ENCODE measurements around the gene PIK3IP1. TPM values are rescaled to one million over a fixed set of nuclear protein-coding genes. Genes with fewer than 3 reads are reported as not detected.

Gene PIK3IP1
- polyA plus RNA-seq, 1 experiment = 23.8 TPM

GRCh38 chr22:31244046-31244942, 48.0 kb downstream of the PIK3IP1 start:
- H3K27me3 ChIP-seq (ENCODE audit: control insufficient read depth, insufficient read depth, low read length) = no peaks in the 10 kb centered on the region
- TF ChIP-seq, protein P1, sequence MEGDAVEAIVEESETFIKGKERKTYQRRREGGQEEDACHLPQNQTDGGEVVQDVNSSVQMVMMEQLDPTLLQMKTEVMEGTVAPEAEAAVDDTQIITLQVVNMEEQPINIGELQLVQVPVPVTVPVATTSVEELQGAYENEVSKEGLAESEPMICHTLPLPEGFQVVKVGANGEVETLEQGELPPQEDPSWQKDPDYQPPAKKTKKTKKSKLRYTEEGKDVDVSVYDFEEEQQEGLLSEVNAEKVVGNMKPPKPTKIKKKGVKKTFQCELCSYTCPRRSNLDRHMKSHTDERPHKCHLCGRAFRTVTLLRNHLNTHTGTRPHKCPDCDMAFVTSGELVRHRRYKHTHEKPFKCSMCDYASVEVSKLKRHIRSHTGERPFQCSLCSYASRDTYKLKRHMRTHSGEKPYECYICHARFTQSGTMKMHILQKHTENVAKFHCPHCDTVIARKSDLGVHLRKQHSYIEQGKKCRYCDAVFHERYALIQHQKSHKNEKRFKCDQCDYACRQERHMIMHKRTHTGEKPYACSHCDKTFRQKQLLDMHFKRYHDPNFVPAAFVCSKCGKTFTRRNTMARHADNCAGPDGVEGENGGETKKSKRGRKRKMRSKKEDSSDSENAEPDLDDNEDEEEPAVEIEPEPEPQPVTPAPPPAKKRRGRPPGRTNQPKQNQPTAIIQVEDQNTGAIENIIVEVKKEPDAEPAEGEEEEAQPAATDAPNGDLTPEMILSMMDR (IDR thresholded peaks at IDR 0.05; ENCODE audit: low read depth, low read length) = no peak
- peak overlapping the region; percentile 66 for H3K27ac ChIP-seq (ENCODE audit: low read depth, low read length)
- ChIA-PET POLR2A (interaction anchor here (1.0 kb wide), 1 partner anchor 136 kb away, joined by 6 read pairs; the partner anchor contains the start of gene SELENOM), CTCF (interaction anchor here (0.9 to 2.6 kb wide), 4 partner anchors 29 to 137 kb away, joined by 3 to 17 read pairs (median 8); partner anchors contain the start of gene SELENOM)
- peak; percentile 51 for DNase-seq (ENCODE audit: low read depth, low spot score)
- H3K4me3 ChIP-seq (ENCODE audit: low read depth, low read length) = no peak overlapping the region
- H3K9me3 ChIP-seq (ENCODE audit: control insufficient read depth, insufficient read depth, low read length) = no peaks in the 10 kb centered on the region

GRCh38 chr22:31243339-31244045, 48.8 kb downstream of the PIK3IP1 start:
- no peak overlapping the region for H3K4me3 ChIP-seq (ENCODE audit: low read depth, low read length)
- ChIA-PET POLR2A (interaction anchor here (0.9 to 1.0 kb wide), 2 partner anchors 27 to 136 kb away, joined by 3 to 6 read pairs; partner anchors contain the start of gene SELENOM), CTCF (interaction anchor here (1.0 to 2.6 kb wide), 4 partner anchors 11 to 136 kb away, joined by 3 to 17 read pairs (median 7); partner anchors contain the start of gene SELENOM)
- H3K27ac ChIP-seq (ENCODE audit: low read depth, low read length) = peak overlapping the region; percentile 66
- DNase-seq (ENCODE audit: low read depth, low spot score) = no peak
- no peaks in the 10 kb centered on the region for H3K27me3 ChIP-seq (ENCODE audit: control insufficient read depth, insufficient read depth, low read length)
- H3K9me3 ChIP-seq (ENCODE audit: control insufficient read depth, insufficient read depth, low read length) = no peaks in the 10 kb centered on the region
- TF ChIP-seq, protein P1 (IDR thresholded peaks at IDR 0.05; ENCODE audit: low read depth, low read length) = no peak

DNA sequence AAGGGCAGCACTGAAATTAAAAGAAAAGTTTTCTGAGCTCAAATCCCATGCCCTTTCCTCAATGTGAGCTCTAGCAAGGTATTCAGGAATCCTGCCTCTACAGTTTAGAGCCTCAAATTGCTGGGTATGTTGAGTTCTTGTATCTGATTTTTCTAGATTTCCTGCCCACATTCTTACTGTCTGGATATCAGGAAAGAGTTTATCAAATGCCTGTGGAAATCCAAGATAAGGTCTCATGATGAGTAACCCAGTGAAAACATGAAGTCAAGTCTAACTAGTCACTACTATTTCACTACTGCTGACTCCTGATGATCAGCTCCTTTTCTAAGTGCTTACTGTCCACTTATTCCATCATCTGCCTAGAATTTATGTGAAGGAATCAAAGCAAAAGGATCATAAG, 50.4 kb downstream of the PIK3IP1 start:
- Histone ChIP-seq H3K27ac (ENCODE audit: low read depth, low read length) (no peak overlapping the region), H3K27me3 (ENCODE audit: control insufficient read depth, insufficient read depth, low read length) (no peaks in the 10 kb centered on the region), H3K4me3 (ENCODE audit: low read depth, low read length) (no peak overlapping the region), H3K9me3 (ENCODE audit: control insufficient read depth, insufficient read depth, low read length) (no peaks in the 10 kb centered on the region)
- no peak for DNase-seq (ENCODE audit: low read depth, low spot score)
- ChIA-PET POLR2A (interaction anchor here (0.7 kb wide), 1 partner anchor 287 kb away, joined by 4 read pairs; no protein-coding TSS in a partner anchor), CTCF (interaction anchor here (0.7 to 2.6 kb wide), 8 partner anchors 10 to 72 kb away, joined by 3 to 17 read pairs (median 4); partner anchors contain the start of genes LIMK2 and PIK3IP1)
- TF ChIP-seq, protein P1 (IDR thresholded peaks at IDR 0.05; ENCODE audit: low read depth, low read length) = peak; percentile 36; the same call in 1 of the 2 replicates

DNA sequence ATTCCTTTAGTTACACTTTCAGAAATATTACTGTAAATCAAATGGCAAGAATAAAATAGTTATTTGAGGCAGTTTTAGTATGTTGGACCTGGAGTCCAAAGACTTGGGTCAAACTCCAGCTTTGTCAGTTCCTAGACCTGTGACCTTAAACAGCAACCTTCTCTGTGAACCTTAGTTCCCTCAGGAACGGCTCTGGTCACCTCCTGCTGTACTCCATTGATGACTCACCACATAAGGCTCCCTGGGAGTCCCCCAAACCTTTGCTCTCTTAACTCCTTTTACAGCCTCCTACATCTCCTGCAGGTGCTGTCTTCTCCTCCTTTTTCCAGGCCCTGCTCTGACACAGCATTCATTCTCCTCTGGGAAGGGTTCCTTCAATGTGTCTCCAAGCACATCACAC, 51.1 kb downstream of the PIK3IP1 start:
- POLR2A ChIA-PET = no interaction called here
- no peak overlapping the region for H3K27ac ChIP-seq (ENCODE audit: low read depth, low read length)
- no peaks in the 10 kb centered on the region for H3K27me3 ChIP-seq (ENCODE audit: control insufficient read depth, insufficient read depth, low read length)
- DNase-seq (ENCODE audit: low read depth, low spot score) = no peak
- no peak overlapping the region for H3K4me3 ChIP-seq (ENCODE audit: low read depth, low read length)
- TF ChIP-seq, protein P1 (IDR thresholded peaks at IDR 0.05; ENCODE audit: low read depth, low read length) = no peak
- CTCF ChIA-PET = interaction anchor here (0.7 to 2.7 kb wide), 7 partner anchors 9 to 73 kb away, joined by 3 to 20 read pairs (median 5); partner anchors contain the start of genes LIMK2 and PIK3IP1
- H3K9me3 ChIP-seq (ENCODE audit: control insufficient read depth, insufficient read depth, low read length) = no peaks in the 10 kb centered on the region
